GM21360 (cell line): Measurements from ENCODE around the gene DISP2.

Source experiments
- ATAC-seq: cut with Tn5 transposase; IDR thresholded peaks from one replicate; pipeline ENCODE4 v1.9.1; 2021; ENCODE audit warnings: mild to moderate bottlenecking, moderate library complexity; ENCODE audit not compliant: unreplicated experiment

Gene DISP2

DNA sequence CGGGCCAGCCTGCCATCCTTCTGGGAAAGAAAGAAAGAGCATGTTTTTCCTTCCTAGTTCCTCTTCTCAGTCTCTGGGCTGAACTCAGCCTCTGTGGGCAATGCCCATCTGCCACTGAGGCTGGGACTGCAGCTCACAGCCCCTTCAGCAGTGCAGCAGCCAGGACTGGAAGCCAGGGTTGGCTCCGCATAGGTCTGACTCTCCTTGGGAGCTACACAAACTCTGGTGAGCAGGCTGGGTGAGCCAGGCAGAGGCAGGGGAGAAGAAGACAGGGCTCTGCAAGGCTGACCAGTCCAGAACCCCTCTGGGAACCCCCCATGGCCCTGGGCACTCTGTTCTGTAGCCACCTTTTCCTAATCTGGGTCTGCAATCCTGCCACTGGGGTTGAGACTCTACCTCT is 3.6 kb downstream of the DISP2 start:
- no peak for ATAC-seq

DNA sequence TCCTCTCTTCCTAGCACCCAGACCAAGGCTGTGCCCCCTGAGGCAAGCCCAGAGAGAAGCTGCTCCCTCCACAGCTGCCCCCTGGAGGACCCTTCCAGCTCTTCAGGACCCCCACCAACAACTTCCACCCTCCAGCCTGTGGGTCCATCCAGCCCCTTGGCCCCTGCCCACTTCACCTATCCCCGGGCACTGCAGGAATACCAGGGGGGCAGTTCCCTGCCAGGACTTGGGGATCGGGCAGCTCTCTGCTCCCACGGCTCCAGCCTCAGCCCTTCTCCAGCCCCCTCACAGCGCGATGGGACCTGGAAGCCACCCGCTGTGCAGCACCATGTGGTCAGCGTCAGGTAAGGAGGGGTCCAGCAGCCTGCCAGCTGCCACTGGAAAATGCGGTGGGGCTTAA is 5.6 kb downstream of the DISP2 start:
- no peak for ATAC-seq

DNA sequence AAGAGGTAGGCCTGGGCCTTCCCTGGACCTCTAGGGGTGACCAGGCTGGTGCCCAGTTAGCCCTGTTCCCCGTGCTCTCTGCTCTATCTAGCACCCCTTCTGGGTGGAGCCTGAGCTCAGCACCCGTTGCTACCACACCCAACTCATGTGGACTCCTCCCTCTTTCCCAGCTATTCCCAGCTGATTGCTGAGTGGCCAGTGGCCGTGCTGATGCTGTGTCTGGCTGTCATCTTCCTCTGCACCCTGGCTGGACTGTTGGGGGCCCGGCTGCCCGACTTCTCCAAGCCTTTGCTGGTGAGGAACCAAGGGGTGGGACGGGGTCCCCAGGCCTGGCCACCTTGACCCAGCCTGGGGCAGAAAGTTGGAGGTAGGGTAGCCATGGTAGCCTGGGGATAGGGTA is 6.2 kb downstream of the DISP2 start:
- ATAC-seq, result no peak

DNA sequence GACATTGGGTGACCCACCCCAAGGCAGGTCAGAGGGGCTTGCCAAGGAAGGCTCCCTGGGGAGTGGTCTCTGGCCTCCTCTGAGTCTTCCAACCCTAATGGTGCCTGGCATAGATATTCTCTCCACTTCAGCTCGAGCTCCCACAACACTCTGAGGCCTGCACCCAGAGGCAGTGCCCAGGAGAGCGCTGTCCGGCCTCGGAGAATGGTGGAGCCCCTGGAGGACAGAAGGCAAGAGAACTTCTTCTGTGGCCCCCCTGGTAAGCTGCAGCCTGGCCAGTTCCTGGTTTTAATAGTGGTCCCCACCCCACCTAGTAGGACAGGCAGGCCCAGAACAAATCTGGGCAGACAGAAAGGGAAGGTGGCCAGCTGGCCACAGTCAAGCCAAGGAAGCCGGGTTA is 7.0 kb downstream of the DISP2 start:
- ATAC-seq, result no peak

DNA sequence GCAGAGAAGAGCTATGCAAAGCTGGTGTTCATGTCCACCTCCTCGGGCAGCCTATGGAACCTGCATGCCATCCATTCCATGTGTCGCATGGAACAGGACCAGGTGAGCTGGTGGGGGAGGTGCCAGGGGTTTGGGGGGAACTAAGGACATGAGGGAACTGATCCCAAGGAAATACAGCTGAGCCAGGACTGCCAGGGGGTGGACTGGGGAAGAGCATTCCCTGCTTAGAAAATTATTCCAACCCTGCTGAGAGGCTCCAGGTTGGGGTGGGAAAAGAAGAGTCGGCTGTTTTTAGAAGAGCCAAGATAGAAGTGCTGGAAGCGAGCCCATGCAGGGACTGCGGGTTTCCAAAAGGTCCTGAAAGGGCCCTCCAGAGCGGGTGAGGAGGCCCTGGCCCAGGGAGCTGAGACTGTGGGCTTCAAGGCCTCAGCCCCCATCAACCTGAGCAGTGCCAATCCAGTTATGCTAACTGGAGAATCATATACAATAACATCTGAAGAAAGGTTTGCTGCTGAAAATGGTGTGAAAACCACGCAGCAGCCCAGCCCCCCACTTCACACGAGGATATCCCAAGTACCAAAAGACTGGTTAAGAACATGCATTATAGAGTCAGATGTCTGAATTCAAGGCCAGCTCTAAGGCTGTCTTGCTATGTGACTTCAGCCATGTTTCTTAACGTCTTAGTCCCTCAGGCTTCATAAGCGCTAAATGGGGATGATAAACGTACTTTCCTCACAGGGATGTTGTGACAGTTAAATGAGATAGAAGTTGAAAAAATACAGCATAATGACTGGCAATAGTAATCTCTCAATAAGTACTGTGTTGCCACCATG is 7.8 kb downstream of the DISP2 start:
- no peak for ATAC-seq

DNA sequence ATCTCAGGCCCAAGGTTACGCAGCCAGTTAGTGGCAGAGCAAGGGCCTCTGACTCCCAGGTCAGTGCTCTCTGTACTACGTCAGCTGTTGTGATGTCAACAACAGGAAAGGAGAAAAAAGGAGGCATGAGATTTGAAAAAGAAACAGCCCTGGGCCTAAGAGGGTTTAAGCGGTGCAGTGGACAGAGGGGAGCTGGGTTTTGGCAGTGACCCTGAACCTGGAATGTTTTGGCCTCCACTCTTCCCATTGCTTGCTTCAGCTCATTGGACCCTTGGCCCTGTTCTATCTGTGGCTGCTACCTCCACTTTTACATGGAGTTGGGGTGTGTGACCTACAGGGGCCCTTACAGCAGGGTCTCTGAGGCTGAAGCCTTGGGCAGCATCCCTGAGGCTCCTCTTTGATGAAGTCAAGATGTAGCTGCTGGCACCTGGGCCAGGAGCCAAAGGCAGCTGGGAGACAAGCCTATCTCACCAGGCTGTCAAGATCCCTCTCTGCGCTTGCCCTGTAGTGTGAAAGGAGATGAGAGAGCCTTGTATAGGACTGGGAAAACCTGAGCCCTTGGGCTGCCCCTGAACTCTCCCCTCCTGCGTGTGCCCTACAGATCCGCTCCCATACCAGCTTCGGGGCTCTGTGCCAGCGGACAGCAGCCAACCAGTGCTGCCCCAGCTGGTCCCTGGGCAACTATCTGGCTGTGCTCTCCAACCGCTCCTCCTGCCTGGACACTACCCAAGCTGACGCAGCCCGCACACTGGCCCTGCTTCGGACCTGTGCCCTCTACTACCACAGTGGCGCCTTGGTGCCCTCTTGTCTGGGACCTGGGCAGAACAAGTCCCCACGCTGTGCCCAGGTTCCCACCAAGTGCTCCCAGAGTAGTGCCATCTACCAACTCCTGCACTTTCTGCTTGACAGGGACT is 8.7 kb downstream of the DISP2 start:
- no peak for ATAC-seq

DNA sequence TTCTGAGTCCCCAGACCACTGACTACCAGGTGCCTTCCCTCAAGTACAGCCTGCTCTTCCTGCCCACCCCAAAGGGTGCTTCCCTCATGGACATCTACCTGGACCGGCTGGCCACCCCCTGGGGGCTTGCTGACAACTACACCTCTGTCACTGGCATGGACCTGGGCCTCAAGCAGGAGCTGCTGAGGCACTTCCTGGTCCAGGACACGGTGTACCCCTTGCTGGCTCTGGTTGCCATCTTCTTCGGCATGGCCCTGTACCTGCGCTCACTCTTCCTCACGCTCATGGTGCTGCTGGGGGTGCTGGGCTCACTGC is 9.3 kb downstream of the DISP2 start:
- no peak for ATAC-seq

DNA sequence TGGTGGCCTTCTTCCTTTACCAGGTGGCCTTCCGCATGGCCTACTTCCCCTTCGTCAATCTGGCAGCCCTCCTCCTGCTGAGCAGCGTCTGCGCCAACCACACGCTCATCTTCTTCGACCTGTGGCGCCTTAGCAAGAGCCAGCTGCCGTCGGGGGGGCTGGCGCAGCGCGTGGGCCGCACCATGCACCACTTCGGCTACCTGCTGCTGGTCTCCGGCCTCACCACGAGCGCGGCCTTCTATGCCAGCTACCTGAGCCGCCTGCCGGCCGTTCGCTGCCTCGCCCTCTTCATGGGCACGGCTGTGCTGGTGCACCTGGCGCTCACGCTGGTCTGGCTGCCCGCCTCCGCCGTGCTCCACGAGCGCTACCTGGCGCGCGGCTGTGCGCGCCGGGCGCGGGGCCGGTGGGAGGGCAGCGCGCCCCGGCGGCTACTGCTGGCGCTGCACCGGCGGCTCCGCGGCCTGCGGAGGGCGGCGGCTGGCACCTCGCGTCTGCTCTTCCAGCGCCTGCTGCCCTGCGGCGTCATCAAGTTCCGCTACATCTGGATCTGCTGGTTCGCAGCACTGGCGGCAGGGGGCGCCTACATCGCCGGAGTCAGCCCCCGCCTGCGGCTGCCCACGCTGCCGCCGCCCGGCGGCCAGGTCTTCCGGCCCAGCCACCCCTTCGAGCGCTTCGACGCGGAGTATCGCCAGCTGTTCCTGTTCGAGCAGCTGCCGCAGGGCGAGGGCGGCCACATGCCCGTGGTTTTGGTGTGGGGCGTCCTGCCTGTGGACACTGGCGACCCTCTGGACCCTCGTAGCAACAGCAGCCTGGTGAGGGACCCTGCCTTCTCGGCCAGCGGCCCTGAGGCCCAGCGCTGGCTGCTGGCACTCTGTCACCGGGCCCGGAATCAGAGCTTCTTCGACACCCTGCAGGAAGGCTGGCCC is 9.9 kb downstream of the DISP2 start:
- peak; percentile 79 for ATAC-seq

DNA sequence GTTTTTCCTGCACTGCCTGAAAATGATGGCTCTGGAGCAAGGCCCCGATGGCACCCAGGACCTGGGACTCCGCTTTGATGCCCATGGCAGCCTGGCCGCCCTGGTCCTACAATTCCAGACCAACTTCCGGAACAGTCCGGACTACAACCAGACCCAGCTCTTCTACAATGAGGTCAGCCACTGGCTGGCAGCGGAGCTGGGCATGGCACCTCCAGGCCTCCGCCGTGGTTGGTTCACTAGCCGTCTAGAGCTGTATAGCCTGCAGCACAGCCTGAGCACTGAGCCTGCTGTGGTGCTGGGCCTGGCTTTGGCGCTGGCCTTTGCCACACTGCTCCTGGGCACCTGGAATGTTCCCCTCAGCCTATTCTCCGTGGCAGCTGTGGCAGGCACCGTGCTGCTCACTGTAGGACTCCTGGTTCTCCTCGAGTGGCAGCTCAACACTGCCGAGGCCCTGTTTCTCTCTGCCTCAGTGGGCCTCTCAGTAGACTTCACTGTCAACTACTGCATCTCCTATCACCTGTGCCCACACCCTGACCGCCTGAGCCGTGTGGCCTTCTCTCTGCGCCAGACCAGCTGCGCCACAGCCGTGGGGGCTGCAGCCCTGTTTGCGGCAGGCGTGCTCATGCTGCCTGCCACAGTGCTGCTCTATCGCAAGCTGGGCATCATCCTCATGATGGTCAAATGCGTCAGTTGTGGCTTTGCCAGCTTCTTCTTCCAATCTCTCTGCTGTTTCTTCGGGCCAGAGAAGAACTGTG is 10.9 kb downstream of the DISP2 start:
- no peak for ATAC-seq

DNA sequence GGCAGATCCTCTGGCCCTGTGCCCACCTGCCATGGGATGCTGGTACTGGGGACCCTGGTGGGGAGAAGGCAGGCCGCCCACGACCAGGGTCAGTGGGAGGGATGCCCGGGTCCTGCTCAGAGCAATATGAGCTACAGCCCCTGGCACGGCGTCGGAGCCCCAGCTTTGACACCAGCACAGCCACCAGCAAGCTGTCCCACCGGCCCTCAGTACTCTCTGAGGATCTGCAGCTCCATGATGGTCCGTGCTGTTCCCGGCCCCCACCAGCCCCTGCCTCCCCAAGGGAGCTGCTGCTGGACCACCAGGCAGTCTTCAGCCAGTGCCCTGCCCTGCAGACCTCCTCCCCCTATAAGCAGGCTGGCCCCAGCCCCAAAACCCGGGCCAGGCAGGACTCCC is 11.5 kb downstream of the DISP2 start:
- no peak for ATAC-seq

DNA sequence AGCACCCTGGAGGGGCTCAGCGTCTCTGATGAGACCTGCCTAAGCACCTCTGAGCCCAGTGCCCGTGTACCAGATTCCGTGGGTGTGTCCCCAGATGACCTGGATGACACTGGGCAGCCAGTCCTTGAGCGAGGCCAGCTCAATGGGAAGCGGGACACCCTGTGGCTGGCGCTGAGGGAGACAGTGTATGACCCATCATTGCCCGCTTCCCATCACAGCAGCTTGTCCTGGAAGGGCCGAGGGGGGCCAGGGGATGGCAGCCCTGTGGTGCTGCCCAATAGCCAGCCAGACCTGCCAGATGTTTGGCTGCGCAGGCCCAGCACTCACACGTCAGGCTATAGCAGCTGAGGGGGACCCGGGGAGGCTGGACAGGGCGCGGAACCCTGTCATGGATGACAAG is 12.0 kb downstream of the DISP2 start:
- no peak for ATAC-seq

DNA sequence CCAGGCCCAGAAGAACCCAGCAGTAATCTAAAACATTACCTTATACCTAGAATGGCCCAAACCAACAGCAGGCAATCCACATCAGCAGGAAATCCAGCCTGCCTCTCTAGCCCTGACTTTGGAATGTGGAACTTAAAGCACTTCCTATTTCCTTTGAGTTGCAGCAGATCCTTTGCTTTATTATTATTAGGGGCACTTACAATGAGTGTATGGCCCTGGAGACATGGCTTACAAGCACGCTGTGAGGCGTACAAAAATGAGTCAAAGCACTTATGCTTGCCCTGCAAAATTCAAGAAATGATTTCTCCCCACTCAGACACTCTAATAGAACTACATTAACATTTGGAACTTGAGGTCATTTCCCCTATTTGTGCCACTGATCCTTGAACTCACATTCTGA is 15.0 kb downstream of the DISP2 start:
- ATAC-seq, result no peak

DNA sequence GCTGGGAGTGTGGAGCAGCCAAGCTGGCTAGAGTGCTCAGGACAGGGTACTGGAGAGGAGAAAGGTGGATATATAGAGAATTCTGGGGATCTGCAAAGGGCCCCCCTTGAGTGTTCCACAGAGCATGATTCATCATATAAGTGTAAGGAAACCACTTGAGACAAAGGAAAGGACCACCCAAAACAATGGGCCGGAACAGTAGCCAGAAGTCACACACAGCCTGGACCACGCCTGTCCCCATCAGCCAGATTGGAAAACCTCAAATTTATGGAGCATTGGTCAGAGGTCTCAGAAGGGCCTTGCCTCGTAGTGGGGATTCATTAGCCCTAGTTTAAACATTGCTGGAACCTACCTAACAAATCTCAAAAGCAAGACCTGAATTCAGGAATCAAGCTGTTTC is 19.6 kb downstream of the DISP2 start:
- no peak for ATAC-seq

DNA sequence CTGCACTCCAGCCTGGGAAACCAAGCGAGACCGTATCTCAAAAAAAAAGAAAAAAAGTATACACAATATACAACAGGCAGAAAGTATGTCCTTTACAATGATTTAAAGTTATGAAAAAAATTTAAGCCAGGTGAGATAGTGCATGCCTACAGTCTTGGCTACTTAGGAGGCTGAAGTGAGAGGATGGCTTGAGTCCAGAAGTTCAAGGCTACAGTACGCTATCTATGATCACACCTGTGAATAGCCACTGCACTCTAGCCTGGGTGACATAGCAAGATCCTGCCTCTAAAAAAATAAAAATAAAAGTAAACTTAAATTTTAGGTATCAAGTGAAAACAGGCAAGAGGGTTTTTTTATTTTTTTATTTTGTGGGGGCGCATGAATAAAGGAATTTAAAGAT is 21.4 kb downstream of the DISP2 start:
- no peak for ATAC-seq

DNA sequence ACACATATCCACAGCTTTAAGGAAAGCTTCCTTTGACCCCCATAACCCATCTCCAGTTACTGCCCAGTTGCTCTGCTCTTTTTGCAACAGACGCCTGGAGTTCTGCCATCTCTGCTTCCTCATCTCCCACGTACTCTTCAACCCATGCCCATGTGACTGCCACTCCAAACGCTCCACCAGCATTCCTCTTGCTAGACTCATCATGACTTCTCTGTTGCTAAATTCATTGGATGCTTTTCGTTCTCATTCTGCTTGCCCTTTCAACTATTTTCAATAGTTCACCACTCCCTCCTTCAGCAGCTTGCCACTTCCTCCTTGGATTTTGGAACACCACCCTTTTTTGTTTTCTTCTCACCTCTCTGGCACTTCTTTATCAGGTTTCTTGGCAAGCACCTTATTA is 21.8 kb downstream of the DISP2 start:
- ATAC-seq, result no peak

DNA sequence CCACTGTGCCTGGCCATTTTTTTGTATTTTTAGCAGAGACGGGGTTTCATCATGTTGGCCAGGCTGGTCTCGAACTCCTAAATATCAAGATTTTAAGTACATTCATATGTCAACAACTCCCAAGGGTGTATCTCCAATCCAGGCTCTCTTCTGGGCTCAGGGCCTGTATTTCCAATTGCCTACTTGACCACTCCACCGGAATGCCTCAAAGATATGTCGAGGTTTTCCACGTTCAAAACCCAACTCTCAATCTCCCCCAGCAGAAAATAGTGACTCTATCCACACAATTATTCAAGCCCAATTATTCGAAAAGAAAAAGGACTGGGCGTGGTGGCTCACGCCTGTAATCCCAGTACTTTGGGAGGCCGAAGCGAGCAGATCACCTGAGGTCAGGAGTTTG is 22.6 kb downstream of the DISP2 start:
- no peak for ATAC-seq

DNA sequence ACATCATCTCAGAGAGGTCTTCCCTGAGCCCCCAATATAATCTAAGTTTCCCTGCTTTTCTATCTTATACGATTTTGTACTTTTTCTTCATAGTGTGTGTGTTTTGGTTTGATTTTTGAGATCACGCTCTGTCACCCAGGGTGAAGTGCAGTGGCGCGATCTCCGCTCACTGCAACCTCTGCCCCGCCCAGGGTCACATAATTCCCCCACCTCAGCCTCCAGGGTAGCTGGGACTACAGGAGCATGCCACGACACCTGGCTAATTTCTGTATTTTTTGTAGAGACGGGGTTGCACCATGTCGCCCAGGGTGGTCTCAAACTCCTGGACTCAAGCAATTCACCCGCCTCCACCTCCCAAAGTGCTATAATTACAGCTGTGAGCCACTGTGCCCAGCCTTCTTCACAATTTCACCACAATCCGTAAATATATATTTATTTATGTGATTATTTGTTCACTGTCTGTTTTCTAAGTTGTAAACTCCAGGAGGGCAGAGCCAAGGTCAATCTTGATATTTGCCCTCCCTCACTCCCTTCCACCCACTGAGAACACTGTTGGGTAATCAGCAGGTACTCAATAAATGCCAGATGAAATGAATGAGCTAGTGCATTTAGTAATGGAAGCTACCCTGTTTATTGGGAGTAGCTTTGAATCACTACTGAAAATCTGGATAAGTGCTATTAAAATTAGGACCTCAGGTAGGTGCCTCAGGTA is 24.0 kb downstream of the DISP2 start:
- ATAC-seq, result no peak

DNA sequence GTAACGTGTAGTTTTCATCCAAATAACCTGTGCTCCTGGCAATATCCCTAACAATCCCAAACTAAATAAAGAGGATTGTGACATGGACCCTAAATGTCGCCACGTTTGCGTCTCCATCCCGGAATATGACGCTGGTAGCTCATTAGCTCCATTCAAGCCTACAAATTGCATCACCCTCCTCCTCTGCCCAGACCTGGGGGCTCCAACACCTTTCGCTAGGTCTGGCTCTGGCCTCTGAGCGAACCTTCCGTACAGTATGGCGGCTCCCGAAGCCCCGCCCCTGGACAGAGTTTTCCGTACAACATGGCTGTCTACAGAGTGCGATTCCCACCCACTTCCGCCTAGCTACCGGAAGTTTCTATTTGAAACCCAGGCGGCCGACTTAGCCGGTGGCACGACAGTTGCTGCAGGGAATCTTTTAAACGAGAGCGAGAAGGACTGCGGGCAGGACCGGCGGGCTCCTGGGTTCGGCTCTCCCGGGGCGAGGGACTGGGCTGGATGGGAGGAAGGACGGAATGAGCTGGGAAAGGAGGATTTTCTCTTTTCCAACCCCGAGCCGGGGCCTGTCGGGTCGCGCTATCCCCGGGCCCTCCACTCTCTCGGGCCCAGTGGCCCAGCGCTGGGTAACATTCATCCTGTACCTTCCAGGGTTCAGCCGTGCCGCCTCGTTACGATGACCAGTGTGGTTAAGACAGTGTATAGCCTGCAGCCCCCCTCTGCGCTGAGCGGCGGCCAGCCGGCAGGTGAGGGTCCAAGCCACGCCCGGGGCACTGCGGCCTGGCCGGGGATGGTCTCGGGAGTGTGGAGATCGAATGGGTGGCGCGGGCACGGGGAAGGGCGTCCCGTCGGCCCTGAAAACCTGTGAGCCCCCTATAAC is 24.8 kb downstream of the DISP2 start, which contains the start of gene KNSTRN:
KNSTRN (plus strand) TSS at position 142 of the 877 bp plus-strand sequence; CDS start at position 257, 115 bp downstream.
- peak; percentile 90 for ATAC-seq

DNA sequence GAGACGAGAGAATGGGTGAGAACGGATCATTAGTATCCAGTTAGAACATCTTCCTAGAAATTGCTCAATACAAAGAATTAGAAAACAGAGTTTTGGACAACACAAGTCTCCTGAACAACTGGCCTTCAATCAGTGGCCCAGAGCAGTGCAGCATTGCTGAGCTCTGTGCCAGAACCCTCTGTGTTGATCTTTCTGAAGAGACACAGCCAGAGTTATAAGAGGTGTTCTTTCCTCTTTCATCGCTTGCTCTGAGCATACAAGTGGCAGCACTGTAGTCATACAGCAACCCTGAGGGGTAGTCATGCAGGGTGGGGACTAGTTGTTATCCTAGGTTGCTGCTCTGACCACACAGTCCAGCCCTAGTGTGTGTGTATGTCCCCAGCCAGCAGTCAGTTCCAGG is 28.5 kb downstream of the DISP2 start:
- ATAC-seq, result no peak
